HepG2 (cell line): ENCODE data around the gene TM7SF3. TPM values are rescaled to one million over a fixed set of nuclear protein-coding genes. Genes with fewer than 3 reads are reported as not detected.
A peak's percentile ranks its signal among the peaks of the same experiment; 100 is the strongest.

Source experiments
- ATAD3A ChIP-seq: sonication (generic); formaldehyde crosslinking; IDR thresholded peaks from 2 replicates; pipeline ENCODE4 v1.4.0; 2020; ENCODE audit warnings: missing genetic modification reagents
- ATF4 ChIP-seq, 2 experiments: fragments of 450-650 bp in 1 of 2; sonication (generic) in 1 of 2; formaldehyde crosslinking; IDR thresholded peaks; 2 replicates each; pipeline versions ENCODE4 v1.5.0 to v1.8.0; 2020 to 2022; ENCODE audit warnings: mild to moderate bottlenecking in 1 of 2, missing genetic modification reagents in 1 of 2
- CREM ChIP-seq, 2 experiments: sonication (generic) in 1 of 2; formaldehyde crosslinking in 1 of 2; IDR thresholded peaks; 2 replicates each; pipeline versions ENCODE4 v1.4.0 to v1.6.1; 2016 to 2020; ENCODE audit warnings: antibody characterized with exemption in 1 of 2, mild to moderate bottlenecking in 1 of 2, missing genetic modification reagents in 1 of 2
- FOXK2 ChIP-seq: fragments of 450-650 bp; IDR thresholded peaks from 2 replicates; pipeline ENCODE4 v1.6.1; 2016
- GMEB2 ChIP-seq: IDR thresholded peaks from 2 replicates; pipeline ENCODE4 v1.6.1; 2016; ENCODE audit warnings: missing biosample characterization, missing genetic modification reagents, low read depth
- NFIC ChIP-seq: IDR thresholded peaks from 2 replicates; pipeline ENCODE4 v1.6.1; 2012; ENCODE audit warnings: mild to moderate bottlenecking, low read length, inconsistent platforms
- POLR2G ChIP-seq: fragments of 200-400 bp; formaldehyde crosslinking; IDR thresholded peaks from 2 replicates; pipeline ENCODE4 v1.6.1; 2018; ENCODE audit warnings: mild to moderate bottlenecking, low read depth, low read length, moderate library complexity
- RORA ChIP-seq: sonication (generic); formaldehyde crosslinking; IDR thresholded peaks from 2 replicates; pipeline ENCODE4 v1.5.0; 2020; ENCODE audit warnings: mild to moderate bottlenecking, missing genetic modification reagents, moderate library complexity
- SKI ChIP-seq: fragments of 450-650 bp; IDR thresholded peaks from one replicate; pipeline ENCODE4 v1.6.1; 2018; ENCODE audit warnings: mild to moderate bottlenecking; ENCODE audit not compliant: partially characterized antibody
- SP1 ChIP-seq, 2 experiments: fragments of 450-650 bp in 1 of 2; sonication (generic) in 1 of 2; formaldehyde crosslinking in 1 of 2; IDR thresholded peaks; 2 replicates each; pipeline versions ENCODE4 v1.4.0 to v1.6.1; 2016 to 2020; ENCODE audit warnings: missing genetic modification reagents in 1 of 2
- SPEN ChIP-seq: sonication (generic); formaldehyde crosslinking; IDR thresholded peaks from 2 replicates; pipeline ENCODE4 v1.5.1; 2020; ENCODE audit warnings: low read depth, mild to moderate bottlenecking, missing genetic modification reagents
- SRF ChIP-seq: IDR thresholded peaks from 2 replicates; pipeline ENCODE4 v1.6.1; 2011; ENCODE audit warnings: mild to moderate bottlenecking, low read depth, low read length, moderate library complexity
- ZNF503 ChIP-seq: sonication (generic); formaldehyde crosslinking; IDR thresholded peaks from 2 replicates; pipeline ENCODE4 v1.4.0; 2020; ENCODE audit warnings: missing genetic modification reagents
- ZNF589 ChIP-seq: sonication (generic); formaldehyde crosslinking; conservative IDR thresholded peaks from 2 replicates; pipeline ENCODE4 v1.8.0; 2022; ENCODE audit warnings: mild to moderate bottlenecking, moderate library complexity, missing genetic modification reagents
- ZZZ3 ChIP-seq: sonication (generic); formaldehyde crosslinking; IDR thresholded peaks from 2 replicates; pipeline ENCODE4 v1.4.0; 2020; ENCODE audit warnings: missing genetic modification reagents, mild to moderate bottlenecking, borderline replicate concordance
- polyA plus RNA-seq, 8 experiments: library from polyadenylated mRNA; depleted of rRNA in 3 of 8; stranded (reverse) in 7 of 8; unstranded in 1 of 8; fragments of >200 nt; fragmentation: Illumina TruSeq in 4 of 8; extraction: Trizol in 4 of 8; gene quantifications; 2 replicates each; pipeline versions ENCODE4 v1.2.1 to v1.2.3, GENCODE V29; 2011 to 2016; ENCODE audit warnings: low read depth in 4 of 8, missing spikeins in 1 of 8, mixed read lengths in 1 of 8; ENCODE audit not compliant: insufficient read depth in 1 of 8
- total RNA-seq, 5 experiments: library from RNA; depleted of rRNA; stranded (reverse); fragments of >200 nt; fragmentation: Illumina TruSeq; extraction: Trizol; gene quantifications; 2 replicates each; pipeline ENCODE4 v1.2.3, GENCODE V29; 2016; ENCODE audit warnings: low read depth in 1 of 5
- TF ChIP-seq, protein P1 (sequence below): sonication (generic); formaldehyde crosslinking; IDR thresholded peaks from 2 replicates; pipeline ENCODE4 v1.5.0; 2020; ENCODE audit warnings: mild to moderate bottlenecking, missing genetic modification reagents

TM7SF3 gene
- total and polyA plus RNA-seq, 2 of the 13 experiments (the other 11 are each of a cell fraction or from before 2014, with no cell fraction given), result 116 to 142 TPM

DNA sequence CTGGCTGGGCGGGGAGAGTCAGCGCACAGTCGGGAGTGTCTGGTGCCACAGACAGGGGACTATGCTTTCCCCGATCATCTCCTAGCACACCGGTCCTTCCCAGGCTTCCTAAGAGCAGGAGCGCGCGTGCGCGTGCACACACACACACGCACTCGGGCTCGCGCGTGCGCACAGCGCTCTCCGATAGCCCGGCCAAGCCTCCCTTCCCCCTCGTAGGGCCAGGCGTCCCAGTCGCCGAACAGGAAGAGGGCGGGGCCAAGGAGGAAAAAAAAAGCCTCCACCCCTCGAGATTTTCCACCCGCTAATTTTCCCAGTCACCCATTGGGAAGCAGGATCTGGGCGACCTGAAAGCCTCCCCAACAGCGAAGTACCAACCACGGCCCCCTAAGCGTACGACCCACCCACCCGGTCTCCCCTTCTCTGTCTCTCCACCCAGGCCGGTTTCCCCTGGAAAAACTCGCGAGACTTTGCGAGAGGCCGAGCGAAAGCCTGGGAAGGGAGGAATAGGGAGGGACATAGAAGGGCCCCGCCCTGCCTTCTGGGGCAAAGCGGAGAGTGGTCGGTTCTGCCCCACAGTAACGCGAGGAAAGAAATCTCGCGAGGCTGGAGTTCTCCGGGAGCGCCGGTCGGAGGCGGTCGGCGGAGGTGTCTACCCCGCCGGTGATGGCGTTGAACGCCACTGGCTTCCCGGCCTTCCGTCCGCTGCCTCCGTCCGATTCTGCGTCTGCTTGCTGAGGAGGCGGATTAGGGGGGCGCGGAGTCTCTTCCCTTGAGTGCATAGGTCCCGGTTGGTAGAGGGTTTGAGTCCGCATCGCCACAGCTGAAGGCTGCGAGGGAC is 76.1 kb downstream of the TM7SF3 start, which contains the start of the genes FGFR1OP2 and INTS13 (continued):
- TF ChIP-seq ZNF589, result no peak
- TF ChIP-seq SP1 (IDR thresholded peaks at IDR 0.05), result no peak
- TF ChIP-seq SP1 (CRISPR knock-in tag; IDR thresholded peaks at IDR 0.05), result peak; percentile 41; the same call in 1 of the 2 replicates
- peak; percentile 63; the same call in 1 of the 2 replicates for TF ChIP-seq SRF
- no peak for TF ChIP-seq ATAD3A (CRISPR knock-in tag)
- no peak for TF ChIP-seq RORA (CRISPR knock-in tag)
- TF ChIP-seq ZNF503 (CRISPR knock-in tag), result 0 out of 2 replicates have a peak, but pooled peaks have one; percentile 23
- TF ChIP-seq, protein P1, sequence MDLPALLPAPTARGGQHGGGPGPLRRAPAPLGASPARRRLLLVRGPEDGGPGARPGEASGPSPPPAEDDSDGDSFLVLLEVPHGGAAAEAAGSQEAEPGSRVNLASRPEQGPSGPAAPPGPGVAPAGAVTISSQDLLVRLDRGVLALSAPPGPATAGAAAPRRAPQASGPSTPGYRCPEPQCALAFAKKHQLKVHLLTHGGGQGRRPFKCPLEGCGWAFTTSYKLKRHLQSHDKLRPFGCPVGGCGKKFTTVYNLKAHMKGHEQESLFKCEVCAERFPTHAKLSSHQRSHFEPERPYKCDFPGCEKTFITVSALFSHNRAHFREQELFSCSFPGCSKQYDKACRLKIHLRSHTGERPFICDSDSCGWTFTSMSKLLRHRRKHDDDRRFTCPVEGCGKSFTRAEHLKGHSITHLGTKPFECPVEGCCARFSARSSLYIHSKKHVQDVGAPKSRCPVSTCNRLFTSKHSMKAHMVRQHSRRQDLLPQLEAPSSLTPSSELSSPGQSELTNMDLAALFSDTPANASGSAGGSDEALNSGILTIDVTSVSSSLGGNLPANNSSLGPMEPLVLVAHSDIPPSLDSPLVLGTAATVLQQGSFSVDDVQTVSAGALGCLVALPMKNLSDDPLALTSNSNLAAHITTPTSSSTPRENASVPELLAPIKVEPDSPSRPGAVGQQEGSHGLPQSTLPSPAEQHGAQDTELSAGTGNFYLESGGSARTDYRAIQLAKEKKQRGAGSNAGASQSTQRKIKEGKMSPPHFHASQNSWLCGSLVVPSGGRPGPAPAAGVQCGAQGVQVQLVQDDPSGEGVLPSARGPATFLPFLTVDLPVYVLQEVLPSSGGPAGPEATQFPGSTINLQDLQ (CRISPR knock-in tag), result no peak
- TF ChIP-seq SPEN (CRISPR knock-in tag), result peak; percentile 88
- TF ChIP-seq GMEB2 (CRISPR knock-in tag), result no peak
- TF ChIP-seq POLR2G, result peak; percentile 94
- TF ChIP-seq ATF4 (CRISPR knock-in tag; IDR thresholded peaks at IDR 0.05), result no peak
- TF ChIP-seq ZZZ3, result no peak
- no peak for TF ChIP-seq NFIC
- TF ChIP-seq FOXK2, result no peak
- TF ChIP-seq CREM (IDR thresholded peaks at IDR 0.05), result no peak; the same call in 1 of the 2 replicates
- no peak for TF ChIP-seq CREM (CRISPR knock-in tag; IDR thresholded peaks at IDR 0.05)
- TF ChIP-seq SKI, result peak; percentile 49
